ENCODE data around the gene STRIT1. TPM values are rescaled to one million over a fixed set of nuclear protein-coding genes. Genes with fewer than 3 reads are reported as not detected.

Gene STRIT1
- total RNA-seq, 1 experiment from 2014 or later = not detected

DNA sequence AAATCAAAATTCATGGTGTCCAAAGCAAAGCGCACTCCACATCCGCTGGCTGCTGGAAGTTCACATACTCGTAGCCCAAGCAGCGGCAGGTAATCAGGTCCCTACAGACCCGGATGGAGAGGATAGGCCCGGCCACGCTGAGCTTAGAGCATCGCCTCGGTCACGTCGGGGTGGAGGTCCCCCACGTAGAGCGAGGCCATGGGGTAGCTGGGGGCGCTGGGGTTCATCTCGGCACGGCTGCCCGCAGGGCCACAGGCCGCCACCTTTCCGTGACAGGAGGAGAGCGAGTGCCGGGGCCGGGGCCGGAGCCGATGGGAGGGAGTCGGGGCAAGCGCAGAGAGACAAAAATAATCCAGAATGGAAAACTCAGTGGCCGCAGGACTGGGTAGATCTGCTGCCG, 16.1 kb upstream of the STRIT1 start:
- CTCF ChIA-PET = no interaction called here
- DNase-seq (ENCODE audit: low read depth, low spot score) (no peak), ATAC-seq (no peak)
- no peak overlapping the region for H3K4me3 ChIP-seq (ENCODE audit: low read depth in 2 of 2, low read length in 2 of 2)
- no TSS peak for BruUV-seq (replicated peaks)
- H3K27ac ChIP-seq (ENCODE audit: low read length) = no peak overlapping the region
- in situ Hi-C loops (cut with HindIII; ENCODE audit: low pct_unique_long_range_greater_than_20kb, low sequenced_read_pairs) = no loop called here
- no peaks in the 10 kb centered on the region for H3K27me3 ChIP-seq (ENCODE audit: control insufficient read depth, insufficient read depth, low read length)
- intact Hi-C loops (cut with micrococcal nuclease; ENCODE audit: unreplicated experiment) = no loop called here
- TF ChIP-seq CTCF (IDR thresholded peaks at IDR 0.05) = no peak
- TF ChIP-seq POLR2AphosphoS5 (IDR thresholded peaks at IDR 0.05; ENCODE audit: low read depth, low read length) = no peak
- POLR2A ChIA-PET = no interaction called here
- no peaks in the 10 kb centered on the region for H3K4me1 ChIP-seq (ENCODE audit: control insufficient read depth, insufficient read depth, low read length)
- no peaks in the 10 kb centered on the region for H3K36me3 ChIP-seq (ENCODE audit: control insufficient read depth, insufficient read depth, low read length)
- no peaks in the 10 kb centered on the region for H3K9me3 ChIP-seq (ENCODE audit: control insufficient read depth, insufficient read depth, low read depth, low read length)

DNA sequence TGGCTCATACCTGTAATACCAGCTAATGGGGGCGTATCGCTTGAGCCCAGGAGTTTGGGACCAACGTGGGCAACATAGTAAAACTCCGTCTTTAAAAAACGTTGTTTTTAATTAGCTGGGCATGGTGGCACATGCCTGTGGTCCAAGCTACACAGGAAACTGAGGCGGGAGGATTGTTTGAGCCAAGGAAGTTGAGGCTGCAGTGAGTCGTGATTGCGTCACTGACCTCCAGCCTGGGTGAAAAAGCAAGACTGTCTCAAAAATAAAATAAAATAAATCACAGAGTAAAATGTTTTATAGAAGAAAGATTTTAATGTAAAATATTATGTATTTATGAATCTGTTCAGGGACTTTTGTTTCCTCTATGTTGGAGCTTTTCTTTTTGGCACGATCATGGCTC, 15.3 kb upstream of the STRIT1 start:
- no TSS peak for BruUV-seq (replicated peaks)
- ChIA-PET CTCF (no interaction called here), POLR2A (no interaction called here)
- in situ Hi-C loops (cut with HindIII; ENCODE audit: low pct_unique_long_range_greater_than_20kb, low sequenced_read_pairs) (no loop called here), intact Hi-C loops (cut with micrococcal nuclease; ENCODE audit: unreplicated experiment) (no loop called here)
- Histone ChIP-seq H3K36me3 (ENCODE audit: control insufficient read depth, insufficient read depth, low read length) (no peaks in the 10 kb centered on the region), H3K27me3 (ENCODE audit: control insufficient read depth, insufficient read depth, low read length) (no peaks in the 10 kb centered on the region), H3K4me1 (ENCODE audit: control insufficient read depth, insufficient read depth, low read length) (no peaks in the 10 kb centered on the region), H3K9me3 (ENCODE audit: control insufficient read depth, insufficient read depth, low read depth, low read length) (no peaks in the 10 kb centered on the region), H3K4me3 (ENCODE audit: low read depth in 2 of 2, low read length in 2 of 2) (no peak overlapping the region), H3K27ac (ENCODE audit: low read length) (no peak overlapping the region)
- no peak for TF ChIP-seq POLR2AphosphoS5 (IDR thresholded peaks at IDR 0.05; ENCODE audit: low read depth, low read length)
- no peak for DNase-seq (ENCODE audit: low read depth, low spot score)
- ATAC-seq = no peak

GRCh38 chr3:155307183-155307582, 13.7 kb upstream of the STRIT1 start:
- no TSS peak for BruUV-seq (replicated peaks)
- in situ Hi-C loops (cut with HindIII; ENCODE audit: low pct_unique_long_range_greater_than_20kb, low sequenced_read_pairs) = no loop called here

More at GRCh38 chr3:155307183-155307582, 13.7 kb upstream of the STRIT1 start:
- H3K4me3 ChIP-seq (ENCODE audit: low read depth in 2 of 2, low read length in 2 of 2) = no peak overlapping the region
- no peak for DNase-seq (ENCODE audit: low read depth, low spot score)
- ATAC-seq = no peak
- TF ChIP-seq REST (IDR thresholded peaks at IDR 0.05; ENCODE audit: insufficient read depth in 1 of 2, low read depth in 2 of 2, low read length in 1 of 2) (no peak), SIN3A (IDR thresholded peaks at IDR 0.05; ENCODE audit: borderline replicate concordance, insufficient read depth, low read depth, low read length) (no peak), POLR2AphosphoS5 (IDR thresholded peaks at IDR 0.05; ENCODE audit: low read depth, low read length) (no peak), TCF7L2 (IDR thresholded peaks at IDR 0.05; ENCODE audit: low read depth, low read length) (no peak), CTCF (IDR thresholded peaks at IDR 0.05) (no peak)
- H3K4me1 ChIP-seq (ENCODE audit: control insufficient read depth, insufficient read depth, low read length) = no peaks in the 10 kb centered on the region
- ChIA-PET CTCF (no interaction called here), POLR2A (no interaction called here)
- H3K36me3 ChIP-seq (ENCODE audit: control insufficient read depth, insufficient read depth, low read length) = no peaks in the 10 kb centered on the region
- H3K27me3 ChIP-seq (ENCODE audit: control insufficient read depth, insufficient read depth, low read length) = no peaks in the 10 kb centered on the region
- no peak overlapping the region for H3K27ac ChIP-seq (ENCODE audit: low read length)
- no peaks in the 10 kb centered on the region for H3K9me3 ChIP-seq (ENCODE audit: control insufficient read depth, insufficient read depth, low read depth, low read length)
- intact Hi-C loops (cut with micrococcal nuclease; ENCODE audit: unreplicated experiment) = no loop called here

All from Panc1 (cell line).